HCT116 (cell line): ENCODE results near the gene SPDEF. TPM values are rescaled to one million over a fixed set of nuclear protein-coding genes. Genes with fewer than 3 reads are reported as not detected.

Experiments
- ATAC-seq: fragments of 200-7000 bp; cut with Tn5 transposase; 2 replicates; pipeline ENCODE4 v1.9.1; 2020; ENCODE audit warnings: mild to moderate bottlenecking, moderate library complexity
- BruUV-seq: library from RNA; stranded (reverse); fragments of 400-500 nt; replicated peaks from 2 replicates; lab custom pipeline; 2021; lab: Mats Ljungman, UMichigan
- CTCF ChIA-PET: fragments of 300-600 bp; sonication (Branson Sonifier 250); formaldehyde crosslinking; loops from one replicate; lab custom pipeline; 2021; ENCODE audit warnings: antibody characterized with exemption; lab: Charles Lee
- POLR2A ChIA-PET: fragments of 300-600, 350-600 bp; sonication (Branson Sonifier 250); formaldehyde crosslinking; loops from one replicate; lab custom pipeline; 2021; ENCODE audit warnings: antibody characterized with exemption; lab: Charles Lee
- RAD21 ChIA-PET, 2 experiments: fragments of 300-600 bp; sonication (Branson Sonifier 250); formaldehyde crosslinking; loops; one replicate each; lab custom pipeline; 2023; ENCODE audit warnings: low total read pairs in 2 of 2; ENCODE audit not compliant: uncharacterized antibody in 2 of 2, unreplicated experiment in 2 of 2, low non-redundant PET in 1 of 2; lab: Charles Lee
- DNase-seq: peaks from one replicate; pipeline ENCODE4 v3.0.0-alpha.2; 2010; ENCODE audit warnings: low read depth, low spot score
- H2AFZ ChIP-seq: fragments of 200-600 bp; shearing (Covaris generic), sonication (generic); 2 replicates; pipeline ENCODE4 v1.6.1; 2017; ENCODE audit warnings: low read depth, mixed run types, mixed read lengths, antibody characterized with exemption, low read length; ENCODE audit not compliant: poor library complexity, severe bottlenecking
- H3K27ac ChIP-seq: 2 replicates; pipeline ENCODE4 v1.5.1; 2012; ENCODE audit warnings: low read depth, low read length
- H3K27me3 ChIP-seq: fragments of 200-600 bp; sonication (generic); 2 replicates; pipeline ENCODE4 v1.6.1; 2016; ENCODE audit warnings: mixed run types, low read length, mixed read lengths; ENCODE audit not compliant: insufficient read depth
- H3K36me3 ChIP-seq, 2 experiments: fragments of 200-500 bp in 1 of 2; fragments of 200-600 bp in 1 of 2; sonication (Bioruptor generic) in 1 of 2; sonication (generic) in 1 of 2; 2 replicates each; pipeline versions ENCODE4 v1.5.1 to v1.6.1; 2014 to 2016; ENCODE audit warnings: low read length in 2 of 2, inconsistent platforms in 1 of 2, mixed read lengths in 1 of 2, mixed run types in 1 of 2; ENCODE audit not compliant: insufficient read depth in 2 of 2, control insufficient read depth in 1 of 2
- H3K4me1 ChIP-seq, 2 experiments: fragments of 200-600 bp in 1 of 2; sonication (generic) in 1 of 2; 2 replicates each; pipeline versions ENCODE4 v1.5.1 to v1.6.1; 2012 to 2017; ENCODE audit warnings: low read length in 2 of 2, inconsistent platforms in 1 of 2, mild to moderate bottlenecking in 1 of 2, mixed read lengths in 1 of 2, mixed run types in 1 of 2, moderate library complexity in 1 of 2; ENCODE audit not compliant: insufficient read depth in 2 of 2, control insufficient read depth in 1 of 2
- H3K4me2 ChIP-seq: fragments of 200-600 bp; sonication (generic); 2 replicates; pipeline ENCODE4 v1.6.1; 2017; ENCODE audit warnings: mixed run types, low read length, mixed read lengths
- H3K4me3 ChIP-seq, 2 experiments: fragments of 200-600 bp in 1 of 2; sonication (generic) in 1 of 2; replicated peaks in 1 of 2; 2 replicates each; pipeline ENCODE4 v1.5.1; 2011 to 2016; ENCODE audit warnings: low read length in 2 of 2, control low read depth in 1 of 2, low read depth in 1 of 2, mild to moderate bottlenecking in 1 of 2, mixed read lengths in 1 of 2, mixed run types in 1 of 2
- H3K79me2 ChIP-seq: fragments of 200-600 bp; sonication (generic); 2 replicates; pipeline ENCODE4 v1.6.1; 2017; ENCODE audit warnings: mild to moderate bottlenecking, mixed run types, low read length, moderate library complexity, mixed read lengths; ENCODE audit not compliant: insufficient read depth
- H3K9ac ChIP-seq: fragments of 200-600 bp; sonication (generic); 2 replicates; pipeline ENCODE4 v1.6.1; 2016; ENCODE audit warnings: low read length, mixed read lengths
- H3K9me2 ChIP-seq: fragments of 200-600 bp; sonication (generic), shearing (Covaris generic); 2 replicates; pipeline ENCODE4 v1.6.1; 2017; ENCODE audit warnings: mixed run types, mild to moderate bottlenecking, moderate library complexity; ENCODE audit not compliant: insufficient read depth
- H3K9me3 ChIP-seq, 2 experiments: fragments of 200-500 bp in 1 of 2; fragments of 200-600 bp in 1 of 2; sonication (Bioruptor generic) in 1 of 2; sonication (generic) in 1 of 2; 2 replicates each; pipeline ENCODE4 v1.6.1; 2014 to 2017; ENCODE audit warnings: low read length in 2 of 2, mixed read lengths in 2 of 2, inconsistent platforms in 1 of 2, low read depth in 1 of 2, mild to moderate bottlenecking in 1 of 2, mixed run types in 1 of 2, moderate library complexity in 1 of 2; ENCODE audit not compliant: control insufficient read depth in 1 of 2, insufficient read depth in 1 of 2
- H4K20me1 ChIP-seq: fragments of 200-600 bp; sonication (generic), shearing (Covaris generic); 2 replicates; pipeline ENCODE4 v1.6.1; 2017; ENCODE audit warnings: mixed run types, mild to moderate bottlenecking, moderate library complexity; ENCODE audit not compliant: insufficient read depth
- CEBPB ChIP-seq: IDR thresholded peaks from 2 replicates; pipeline ENCODE4 v1.6.1; 2012; ENCODE audit warnings: low read depth
- ELF1 ChIP-seq: IDR thresholded peaks from 2 replicates; pipeline ENCODE4 v1.6.1; 2012; ENCODE audit warnings: low read depth, borderline replicate concordance
- EZH2 ChIP-seq: fragments of 200-600 bp; sonication (generic); IDR thresholded peaks from 2 replicates; pipeline ENCODE4 v1.6.1; 2017; ENCODE audit warnings: antibody characterized with exemption, mixed run types
- FOSL1 ChIP-seq: IDR thresholded peaks from 2 replicates; pipeline ENCODE4 v1.6.1; 2012; ENCODE audit warnings: low read depth
- JUND ChIP-seq: IDR thresholded peaks from 2 replicates; pipeline ENCODE4 v1.6.1; 2012
- RAD21 ChIP-seq: IDR thresholded peaks from 2 replicates; pipeline ENCODE4 v1.6.1; 2012; ENCODE audit warnings: low read depth, mild to moderate bottlenecking
- SIN3A ChIP-seq: IDR thresholded peaks from 2 replicates; pipeline ENCODE4 v1.6.1; 2012; ENCODE audit warnings: low read depth
- SP1 ChIP-seq: IDR thresholded peaks from 2 replicates; pipeline ENCODE4 v1.6.1; 2012; ENCODE audit warnings: low read depth
- TCF7L2 ChIP-seq: IDR thresholded peaks from 2 replicates; pipeline ENCODE4 v1.7.0; 2011; ENCODE audit warnings: borderline replicate concordance, inconsistent platforms; ENCODE audit not compliant: insufficient read depth, insufficient read length; ENCODE audit errors: extremely low read depth
- YY1 ChIP-seq: IDR thresholded peaks from 2 replicates; pipeline ENCODE4 v1.6.1; 2011; ENCODE audit warnings: low read length, low read depth, moderate library complexity, mild to moderate bottlenecking; ENCODE audit not compliant: insufficient replicate concordance; ENCODE audit errors: extremely low read depth
- ZFX ChIP-seq: fragments of 450-650 bp; IDR thresholded peaks from 2 replicates; pipeline ENCODE4 v1.6.1; 2017
- ZNF274 ChIP-seq: fragments of 200-500 bp; sonication (Bioruptor generic); IDR thresholded peaks from 2 replicates; pipeline ENCODE4 v1.6.1; 2014; ENCODE audit warnings: mild to moderate bottlenecking, low read depth, low read length, inconsistent platforms
- intact Hi-C: fragments of 100-400 bp; cut with micrococcal nuclease; formaldehyde crosslinking; loops from 2 replicates; pipeline ENCODE4 v1.10.0; 2022
- total RNA-seq: library from RNA; stranded (reverse); gene quantifications from one replicate; pipeline ENCODE4 v1.2.1, GENCODE V29; 2021; ENCODE audit not compliant: unreplicated experiment
- TF ChIP-seq, protein P1 (sequence below): IDR thresholded peaks from 2 replicates; pipeline ENCODE4 v1.6.1; 2011; ENCODE audit warnings: mild to moderate bottlenecking, low read length, moderate library complexity; ENCODE audit not compliant: insufficient replicate concordance; ENCODE audit errors: extremely low read depth
- TF ChIP-seq, protein P2 (sequence below), 3 experiments: fragments of 200-600 bp in 1 of 3; sonication (generic) in 1 of 3; IDR thresholded peaks in 2 of 3; conservative IDR thresholded peaks in 1 of 3; 2 replicates each; pipeline ENCODE4 v1.5.1; 2012 to 2017; ENCODE audit warnings: low read depth in 2 of 3, low read length in 2 of 3, antibody characterized with exemption in 1 of 3, borderline replicate concordance in 1 of 3, control low read depth in 1 of 3, mild to moderate bottlenecking in 1 of 3, mixed read lengths in 1 of 3, mixed run types in 1 of 3, moderate library complexity in 1 of 3; ENCODE audit not compliant: insufficient read depth in 1 of 3

Gene SPDEF
- total RNA-seq, 1 experiment from 2014 or later, result 0.39 TPM

DNA sequence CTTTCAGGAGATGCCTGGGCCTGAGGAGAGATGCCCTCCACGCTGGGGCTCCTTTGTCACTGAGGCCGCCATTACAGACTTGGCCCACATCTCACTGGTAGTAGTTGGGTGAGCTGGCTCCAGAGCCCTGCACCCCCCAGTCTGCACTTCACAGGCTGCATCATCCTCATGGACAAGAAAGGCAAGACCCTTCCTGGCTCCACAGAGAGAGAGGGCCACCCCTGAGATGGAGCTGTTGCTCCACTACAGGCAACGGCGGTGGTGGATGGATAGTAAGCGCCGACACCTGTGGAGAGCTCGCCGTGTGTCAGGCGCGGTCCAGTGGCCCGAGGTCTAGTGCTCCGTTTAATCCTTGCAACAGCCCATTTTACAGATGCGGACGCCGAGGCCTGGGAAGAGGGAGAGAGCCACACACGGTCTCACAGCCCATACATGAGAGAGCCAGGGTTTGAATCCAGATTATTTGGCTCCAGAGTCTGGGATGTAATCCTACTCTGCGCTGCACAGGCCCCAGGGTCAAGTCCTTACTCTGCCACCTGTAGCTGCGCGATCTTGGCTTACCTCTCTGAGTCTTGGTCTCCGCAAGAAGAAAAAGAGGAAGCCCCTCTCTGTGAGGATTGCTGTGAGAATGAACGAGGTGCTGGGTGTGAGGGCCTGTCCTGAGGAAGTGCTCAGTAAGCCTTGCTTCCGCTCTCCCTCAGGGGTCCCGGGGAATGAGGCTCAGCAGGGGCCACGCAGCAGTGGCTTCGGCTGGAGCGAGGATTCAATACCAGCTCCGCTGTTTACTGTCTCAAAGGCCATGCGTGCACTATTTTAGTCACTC is 34.5 kb downstream of the SPDEF start:
- RAD21 ChIA-PET, result no interaction called here

DNA sequence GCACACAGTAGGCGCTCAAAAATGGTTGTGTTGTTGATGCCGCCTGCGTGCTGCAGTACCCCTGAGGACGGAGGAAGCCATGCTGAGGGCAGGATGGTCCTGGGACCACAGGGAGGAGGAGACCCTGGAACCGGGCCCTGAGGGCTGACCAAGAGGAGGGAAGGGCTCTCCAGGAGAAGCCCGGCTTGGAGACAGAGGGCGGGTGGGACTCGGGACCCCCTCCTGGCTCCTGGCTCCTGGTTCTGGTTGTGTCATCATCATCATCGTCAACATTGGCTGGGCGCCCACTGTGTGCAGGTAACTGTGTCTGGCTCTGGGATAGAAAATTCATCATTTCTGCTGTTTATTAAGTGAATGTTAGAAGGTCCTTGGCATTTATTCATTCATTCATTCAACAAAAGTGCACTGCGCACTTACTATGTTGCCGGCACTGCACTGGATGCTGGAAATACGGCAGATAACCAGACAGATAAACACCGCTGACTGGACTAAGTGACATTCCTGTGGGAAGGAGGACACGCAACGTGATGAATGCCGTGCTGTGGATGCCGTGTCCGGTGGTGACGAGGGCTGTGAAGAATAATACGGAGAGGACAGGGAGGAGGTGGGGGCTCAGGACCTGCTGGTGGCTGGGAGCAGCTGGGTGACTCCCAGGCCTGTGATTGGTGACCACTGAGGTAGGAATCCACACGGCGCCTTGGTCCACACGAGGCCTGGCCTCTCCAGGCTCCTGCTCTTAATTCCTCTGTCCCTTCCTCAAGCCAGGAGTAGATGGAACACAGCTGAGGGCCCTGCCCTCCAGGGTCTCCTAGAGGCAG is 35.3 kb downstream of the SPDEF start:
- RAD21 ChIA-PET, result no interaction called here
- no TSS peak for BruUV-seq
- TF ChIP-seq TCF7L2 (no peak), FOSL1 (no peak), YY1 (no peak), CEBPB (no peak), RAD21 (no peak), EZH2 (no peak), SP1 (no peak), ZFX (no peak), ELF1 (no peak), ZNF274 (no peak), JUND (no peak)
- TF ChIP-seq, protein P1, sequence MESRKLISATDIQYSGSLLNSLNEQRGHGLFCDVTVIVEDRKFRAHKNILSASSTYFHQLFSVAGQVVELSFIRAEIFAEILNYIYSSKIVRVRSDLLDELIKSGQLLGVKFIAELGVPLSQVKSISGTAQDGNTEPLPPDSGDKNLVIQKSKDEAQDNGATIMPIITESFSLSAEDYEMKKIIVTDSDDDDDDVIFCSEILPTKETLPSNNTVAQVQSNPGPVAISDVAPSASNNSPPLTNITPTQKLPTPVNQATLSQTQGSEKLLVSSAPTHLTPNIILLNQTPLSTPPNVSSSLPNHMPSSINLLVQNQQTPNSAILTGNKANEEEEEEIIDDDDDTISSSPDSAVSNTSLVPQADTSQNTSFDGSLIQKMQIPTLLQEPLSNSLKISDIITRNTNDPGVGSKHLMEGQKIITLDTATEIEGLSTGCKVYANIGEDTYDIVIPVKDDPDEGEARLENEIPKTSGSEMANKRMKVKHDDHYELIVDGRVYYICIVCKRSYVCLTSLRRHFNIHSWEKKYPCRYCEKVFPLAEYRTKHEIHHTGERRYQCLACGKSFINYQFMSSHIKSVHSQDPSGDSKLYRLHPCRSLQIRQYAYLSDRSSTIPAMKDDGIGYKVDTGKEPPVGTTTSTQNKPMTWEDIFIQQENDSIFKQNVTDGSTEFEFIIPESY, result no peak
- TF ChIP-seq, protein P2, sequence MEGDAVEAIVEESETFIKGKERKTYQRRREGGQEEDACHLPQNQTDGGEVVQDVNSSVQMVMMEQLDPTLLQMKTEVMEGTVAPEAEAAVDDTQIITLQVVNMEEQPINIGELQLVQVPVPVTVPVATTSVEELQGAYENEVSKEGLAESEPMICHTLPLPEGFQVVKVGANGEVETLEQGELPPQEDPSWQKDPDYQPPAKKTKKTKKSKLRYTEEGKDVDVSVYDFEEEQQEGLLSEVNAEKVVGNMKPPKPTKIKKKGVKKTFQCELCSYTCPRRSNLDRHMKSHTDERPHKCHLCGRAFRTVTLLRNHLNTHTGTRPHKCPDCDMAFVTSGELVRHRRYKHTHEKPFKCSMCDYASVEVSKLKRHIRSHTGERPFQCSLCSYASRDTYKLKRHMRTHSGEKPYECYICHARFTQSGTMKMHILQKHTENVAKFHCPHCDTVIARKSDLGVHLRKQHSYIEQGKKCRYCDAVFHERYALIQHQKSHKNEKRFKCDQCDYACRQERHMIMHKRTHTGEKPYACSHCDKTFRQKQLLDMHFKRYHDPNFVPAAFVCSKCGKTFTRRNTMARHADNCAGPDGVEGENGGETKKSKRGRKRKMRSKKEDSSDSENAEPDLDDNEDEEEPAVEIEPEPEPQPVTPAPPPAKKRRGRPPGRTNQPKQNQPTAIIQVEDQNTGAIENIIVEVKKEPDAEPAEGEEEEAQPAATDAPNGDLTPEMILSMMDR (IDR thresholded peaks at IDR 0.05 in 2 of 3, conservative IDR thresholded peaks at IDR 0.05 in 1 of 3; ENCODE audit: borderline replicate concordance in 1 of 3, insufficient read depth in 1 of 3, low read depth in 2 of 3, low read length in 2 of 3), result no peak

More for the DNA sequence above, 34.5 kb downstream of the SPDEF start:
- no peak for ATAC-seq
- no peak for DNase-seq
- Histone ChIP-seq H3K4me2 (no peak overlapping the region), H3K36me3 (no peaks in the 10 kb centered on the region), H3K27me3 (no peaks in the 10 kb centered on the region), H3K9ac (no peak overlapping the region), H2AFZ (no peak overlapping the region), H3K4me3 (no peak overlapping the region), H3K27ac (no peak overlapping the region), H3K4me1 (peaks cover 3% of the 10 kb centered on the region in 2 experiments; a peak in 3 of 4 replicates), H3K79me2 (no peaks in the 10 kb centered on the region), H4K20me1 (no peaks in the 10 kb centered on the region), H3K9me2 (no peaks in the 10 kb centered on the region), H3K9me3 (no peaks in the 10 kb centered on the region)
- CTCF ChIA-PET, result no interaction called here
- POLR2A ChIA-PET, result no interaction called here
- intact Hi-C loops, result no loop called here
- BruUV-seq, result no TSS peak
- TF ChIP-seq EZH2 (no peak), SIN3A (no peak), TCF7L2 (no peak)

More for the DNA sequence above, 35.3 kb downstream of the SPDEF start:
- Histone ChIP-seq H4K20me1 (no peaks in the 10 kb centered on the region), H3K9ac (no peak overlapping the region), H3K4me1 (no peaks in the 10 kb centered on the region), H3K9me3 (no peaks in the 10 kb centered on the region), H3K9me2 (no peaks in the 10 kb centered on the region), H3K79me2 (no peaks in the 10 kb centered on the region), H3K27ac (no peak overlapping the region), H3K4me3 (no peak overlapping the region), H3K4me2 (no peak overlapping the region), H2AFZ (no peak overlapping the region), H3K36me3 (no peaks in the 10 kb centered on the region), H3K27me3 (no peaks in the 10 kb centered on the region)
- POLR2A ChIA-PET, result no interaction called here
- CTCF ChIA-PET, result no interaction called here
- DNase-seq (no peak), ATAC-seq (no peak)
- intact Hi-C loops, result no loop called here
